HepG2 (cell line): ENCODE data around the gene MED13L. TPM values are rescaled to one million over a fixed set of nuclear protein-coding genes. Genes with fewer than 3 reads are reported as not detected.

ENCODE experiments used
- ATAC-seq: fragments of 200-7000 bp; cut with Tn5 transposase; 3 replicates; pipeline ENCODE4 v1.9.1; 2020; ENCODE audit warnings: mild to moderate bottlenecking, moderate library complexity
- BruUV-seq: library from RNA; stranded (reverse); fragments of 400-500 nt; replicated peaks from 2 replicates; lab custom pipeline; 2021; lab: Mats Ljungman, UMichigan
- CTCF ChIA-PET: fragments of 300-600 bp; formaldehyde crosslinking; extraction: SDS; loops from one replicate; lab custom pipeline; 2021; ENCODE audit warnings: low total read pairs, inconsistent platforms, low intra/inter-chr PET ratio; lab: Yijun Ruan, JAX
- POLR2A ChIA-PET: fragments of 350-600 bp; sonication (Branson Sonifier 250); formaldehyde crosslinking; loops from one replicate; lab custom pipeline; 2020; ENCODE audit warnings: antibody characterized with exemption, inconsistent platforms; lab: Yijun Ruan, JAX
- DNase-seq: peaks from one replicate; pipeline ENCODE4 v3.0.0-alpha.2; 2015; ENCODE audit warnings: low spot score
- FAIRE-seq: peaks from 3 replicates; lab custom pipeline; 2011; peaks lifted over from hg19 to GRCh38; lab: Jason Lieb, UNC
- H2AFZ ChIP-seq: one replicate; pipeline ENCODE4 v1.6.1; 2011; ENCODE audit warnings: low read length, inconsistent platforms
- H3K27ac ChIP-seq: fragments of 300-600 bp; 3 replicates; pipeline ENCODE4 v1.8.0; 2011; ENCODE audit warnings: mixed run types, mild to moderate bottlenecking, mixed read lengths, low read length, inconsistent platforms; ENCODE audit not compliant: insufficient read depth; ENCODE audit errors: extremely low read length
- H3K27me3 ChIP-seq, 2 experiments: fragments of 200-600 bp in 1 of 2; 2 replicates in 1 of 2; 3 replicates in 1 of 2; pipeline versions ENCODE4 v1.6.0 to v1.8.0; 2011; ENCODE audit warnings: low read length in 2 of 2, mild to moderate bottlenecking in 2 of 2, moderate library complexity in 2 of 2, inconsistent platforms in 1 of 2; ENCODE audit not compliant: insufficient read depth in 2 of 2, control insufficient read depth in 1 of 2
- H3K36me3 ChIP-seq, 2 experiments: fragments of 200-600 bp in 1 of 2; replicated peaks in 1 of 2; 2 replicates in 1 of 2; 3 replicates in 1 of 2; pipeline versions ENCODE4 v1.5.1 to v1.8.0; 2011; ENCODE audit warnings: low read length in 2 of 2, inconsistent platforms in 1 of 2; ENCODE audit not compliant: insufficient read depth in 2 of 2, control insufficient read depth in 1 of 2
- H3K4me1 ChIP-seq: 2 replicates; pipeline ENCODE4 v1.5.1; 2012; ENCODE audit warnings: low read length, inconsistent platforms; ENCODE audit not compliant: insufficient read depth
- H3K4me2 ChIP-seq: 2 replicates; pipeline ENCODE4 v1.6.0; 2011; ENCODE audit warnings: low read depth, low read length, inconsistent platforms
- H3K4me3 ChIP-seq, 3 experiments: fragments of 200-600 bp in 1 of 3; sonication (generic), shearing (Covaris generic) in 1 of 3; replicated peaks in 1 of 3; 2 replicates each; pipeline ENCODE4 v1.5.1; 2011 to 2016; ENCODE audit warnings: low read length in 3 of 3, inconsistent platforms in 2 of 3, low read depth in 2 of 3, mild to moderate bottlenecking in 2 of 3, control low read depth in 1 of 3, mixed read lengths in 1 of 3; ENCODE audit not compliant: insufficient read depth in 1 of 3
- H3K79me2 ChIP-seq: one replicate; pipeline ENCODE4 v1.6.1; 2011; ENCODE audit warnings: low read length, inconsistent platforms; ENCODE audit not compliant: insufficient read depth
- H3K9ac ChIP-seq: 2 replicates; pipeline ENCODE4 v1.6.0; 2011; ENCODE audit warnings: mild to moderate bottlenecking, low read depth, low read length, inconsistent platforms; ENCODE audit not compliant: insufficient read depth
- H3K9me3 ChIP-seq: 2 replicates; pipeline ENCODE4 v1.5.1; 2012; ENCODE audit warnings: mild to moderate bottlenecking, low read length
- H4K20me1 ChIP-seq: 2 replicates; pipeline ENCODE4 v1.6.0; 2011; ENCODE audit warnings: inconsistent platforms, mild to moderate bottlenecking, low read length, moderate library complexity; ENCODE audit not compliant: insufficient read depth
- AHDC1 ChIP-seq: sonication (generic); formaldehyde crosslinking; IDR thresholded peaks from 2 replicates; pipeline ENCODE4 v1.5.1; 2020; ENCODE audit warnings: mild to moderate bottlenecking, missing genetic modification reagents, borderline replicate concordance
- HMGA1 ChIP-seq: sonication (generic); formaldehyde crosslinking; conservative IDR thresholded peaks from 2 replicates; pipeline ENCODE4 v1.4.0; 2020; ENCODE audit warnings: missing genetic modification reagents
- NBN ChIP-seq: fragments of 450-650 bp; conservative IDR thresholded peaks from 2 replicates; pipeline ENCODE4 v1.6.1; 2017
- SNAPC4 ChIP-seq: sonication (generic); formaldehyde crosslinking; IDR thresholded peaks from 2 replicates; pipeline ENCODE4 v1.4.0; 2020; ENCODE audit warnings: mild to moderate bottlenecking, missing genetic modification reagents
- ZKSCAN8 ChIP-seq: IDR thresholded peaks from 2 replicates; pipeline ENCODE4 v1.6.1; 2016; ENCODE audit warnings: borderline replicate concordance, missing genetic modification reagents, missing compliant biosample characterization
- WGBS: methylation state at CpG from one replicate; pipeline ENCODE4 v1.1.6; 2017; ENCODE audit warnings: low lambda C conversion rate; 5-methylcytosine and 5-hydroxymethylcytosine counted together
- in situ Hi-C: cut with HindIII; loops from 2 replicates; pipeline ENCODE4 v1.10.0; 2017; ENCODE audit warnings: low pct_unique_long_range_greater_than_20kb; ENCODE audit not compliant: extremely low pct_ligation_motif_present
- intact Hi-C: fragments of 100-400 bp; cut with micrococcal nuclease; formaldehyde crosslinking; loops from one replicate; pipeline ENCODE4 v1.10.0; 2022; ENCODE audit not compliant: unreplicated experiment
- polyA plus RNA-seq, 8 experiments: library from polyadenylated mRNA; depleted of rRNA in 3 of 8; stranded (reverse) in 7 of 8; unstranded in 1 of 8; fragments of >200 nt; fragmentation: Illumina TruSeq in 4 of 8; extraction: Trizol in 4 of 8; gene quantifications; 2 replicates each; pipeline versions ENCODE4 v1.2.1 to v1.2.3, GENCODE V29; 2011 to 2016; ENCODE audit warnings: low read depth in 4 of 8, missing spikeins in 1 of 8, mixed read lengths in 1 of 8; ENCODE audit not compliant: insufficient read depth in 1 of 8
- total RNA-seq, 5 experiments: library from RNA; depleted of rRNA; stranded (reverse); fragments of >200 nt; fragmentation: Illumina TruSeq; extraction: Trizol; gene quantifications; 2 replicates each; pipeline ENCODE4 v1.2.3, GENCODE V29; 2016; ENCODE audit warnings: low read depth in 1 of 5

The MED13L gene
- total and polyA plus RNA-seq, 2 of the 13 experiments (the other 11 are each of a cell fraction or from before 2014, with no cell fraction given): 24.8 to 38.9 TPM

- FAIRE-seq: no peak
- POLR2A ChIA-PET: no interaction called here
- in situ Hi-C loops: no loop called here
- ATAC-seq: no peak
- Histone ChIP-seq H3K36me3 (no peaks in the 10 kb centered on the region), H3K4me1 (peaks cover 49% of the 10 kb centered on the region), H3K27ac (no peak overlapping the region), H3K27me3 (no peaks in the 10 kb centered on the region), H3K4me3 (no peak overlapping the region), H3K79me2 (peaks cover 24% of the 10 kb centered on the region), H3K9ac (no peak overlapping the region), H4K20me1 (0 out of 2 replicates have a peak, but pooled peaks cover 9% of the 10 kb centered on the region), H3K4me2 (0 out of 2 replicates have a peak overlapping the region, but pooled peaks have one; percentile 29), H3K9me3 (no peaks in the 10 kb centered on the region), H2AFZ (no peak overlapping the region)
- intact Hi-C loops: no loop called here
- WGBS: 95% methylated on average over 3 of the region's 3 CpGs
- no peak for DNase-seq
- TF ChIP-seq NBN: no peak
- TF ChIP-seq AHDC1: no peak
- no peak for TF ChIP-seq SNAPC4 (CRISPR knock-in tag)
- no peak for TF ChIP-seq HMGA1 (CRISPR knock-in tag)
- TF ChIP-seq ZKSCAN8 (CRISPR knock-in tag): no peak
- no TSS peak for BruUV-seq
- CTCF ChIA-PET: no interaction called here
These were observed 115.4 kb downstream of the MED13L start for GRCh38 chr12:116162071-116162470.
